NCI-H2081 (cell line): ENCODE data around the gene FAHD2A.
"Not testable (repeated sequence)": the region's sequence is repeated elsewhere in the genome, so short reads cannot be mapped to it uniquely, and the experiment has no call there.

Experiments
- DNase-seq, 2 experiments: peaks; one replicate each; lab custom pipeline; 2025; lab: John Stamatoyannopoulos, UW

Gene FAHD2A

DNA sequence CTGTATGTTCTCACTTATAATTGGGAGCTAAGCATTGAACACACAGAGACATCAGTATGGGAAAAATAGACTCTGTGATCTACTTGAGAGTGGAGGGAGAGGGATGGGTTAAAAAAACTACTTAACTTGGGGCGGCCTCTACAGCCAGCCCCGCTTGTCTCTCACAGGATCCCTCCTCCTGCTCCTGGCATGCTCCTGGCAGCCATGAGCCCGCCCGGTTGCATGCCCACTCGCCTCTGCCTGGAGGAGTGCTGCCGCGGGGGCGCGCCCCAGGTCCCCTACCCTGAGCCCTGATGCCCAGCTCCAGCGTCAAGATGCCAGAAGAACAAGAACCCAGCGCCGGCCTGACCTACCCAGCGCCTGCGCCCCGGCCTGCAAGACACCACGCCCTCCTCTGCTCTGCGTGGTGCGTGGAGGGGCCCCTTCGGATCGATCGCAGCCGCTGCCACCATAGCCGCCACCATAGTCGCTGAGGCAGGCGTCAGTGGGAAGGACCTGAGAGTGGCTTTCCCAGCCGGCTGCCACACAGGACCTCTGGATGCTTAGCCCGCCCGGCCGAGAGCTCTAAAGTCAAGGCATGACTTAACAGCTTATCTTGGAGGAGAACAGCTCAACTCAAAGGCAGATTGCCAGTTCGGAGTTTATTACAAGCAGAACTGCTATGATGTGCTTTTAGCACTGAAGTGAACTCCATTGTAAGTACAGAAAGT, 32.8 kb downstream of the FAHD2A start:
- DNase-seq: not testable (repeated sequence)

DNA sequence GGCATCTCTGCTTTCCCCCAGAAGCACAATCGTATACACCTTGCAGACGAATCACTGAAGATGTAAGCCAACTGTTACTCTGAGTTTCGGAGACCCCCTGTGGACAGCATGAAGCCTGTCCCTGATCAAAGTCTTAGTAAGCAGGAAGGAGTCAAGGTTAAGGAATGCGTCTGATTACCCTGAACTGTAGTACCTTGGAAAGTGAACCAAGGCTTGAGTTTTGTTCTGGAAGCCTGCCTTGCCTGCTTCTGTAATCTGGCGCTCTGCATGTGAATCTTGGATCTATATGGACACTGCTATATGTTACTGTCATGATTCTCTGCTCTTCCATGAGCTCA, 33.3 kb downstream of the FAHD2A start:
- not testable (repeated sequence) for DNase-seq

DNA sequence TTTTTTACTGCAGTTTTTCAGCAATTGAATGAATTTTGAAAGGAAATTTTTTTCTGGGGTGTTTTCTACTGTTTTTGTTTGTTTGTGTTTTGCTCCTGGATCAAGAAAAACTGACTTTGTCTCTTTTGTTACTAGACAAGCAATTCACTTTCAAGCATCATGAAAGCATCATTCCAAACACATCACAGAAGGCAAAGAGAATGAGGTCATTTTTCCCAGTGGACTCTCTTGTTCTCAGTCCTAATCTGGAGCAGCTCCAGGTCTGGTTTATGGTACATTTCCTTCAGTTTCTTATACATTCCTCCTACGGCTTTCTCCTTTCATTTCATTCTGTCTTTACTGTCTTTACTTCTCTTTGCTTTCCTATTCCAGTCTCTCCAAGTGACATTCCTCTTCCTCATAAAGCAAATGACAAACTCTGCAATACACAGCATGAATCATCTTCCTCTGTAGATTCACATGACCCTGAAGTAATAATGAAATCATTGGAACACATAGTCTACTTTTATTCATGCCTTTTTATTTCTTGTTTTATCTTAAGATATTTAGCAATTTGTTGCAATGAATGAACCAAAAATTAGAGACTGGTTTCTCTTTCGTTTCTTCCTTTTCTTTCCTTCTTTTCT, 40.1 kb downstream of the FAHD2A start:
- not testable (repeated sequence) for DNase-seq

DNA sequence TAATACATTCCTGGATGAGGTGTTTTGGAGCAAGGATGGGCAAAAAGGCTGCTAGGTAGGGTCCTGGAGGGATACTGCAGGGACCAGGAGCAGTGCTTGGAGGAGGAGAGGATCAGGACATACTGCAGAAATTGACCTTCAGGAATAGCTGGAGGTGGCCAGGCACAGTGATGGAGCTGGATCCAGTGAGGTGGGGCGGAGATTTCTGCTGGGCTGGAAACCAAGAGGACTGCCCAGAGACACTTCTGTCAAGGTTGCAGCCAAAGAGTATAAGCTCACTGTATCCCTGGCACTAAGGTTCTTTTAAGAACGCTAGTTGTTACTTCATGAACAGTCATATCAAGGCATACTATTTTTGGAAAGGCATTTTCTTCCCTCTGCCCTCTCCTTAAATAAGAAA, 42.8 kb downstream of the FAHD2A start:
- DNase-seq: not testable (repeated sequence)

DNA sequence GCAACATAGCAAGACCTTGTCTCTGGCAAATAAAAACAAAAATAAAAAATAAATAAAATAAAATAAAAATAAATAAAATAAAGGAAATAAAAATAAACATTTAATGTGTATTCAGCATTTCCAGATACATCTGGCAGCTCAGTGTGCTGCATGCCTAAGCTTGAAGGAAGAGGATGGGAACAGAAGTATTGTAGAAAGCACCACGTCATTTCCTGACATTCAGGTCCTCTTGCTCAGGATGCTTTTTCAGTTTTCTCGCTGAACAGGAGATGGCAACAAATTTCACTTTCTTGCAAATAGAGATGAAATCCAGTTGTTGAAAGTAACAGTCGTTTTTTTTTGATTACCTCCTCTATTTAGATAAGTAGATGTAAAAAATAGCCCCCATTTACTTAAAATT, 60.8 kb downstream of the FAHD2A start:
- not testable (repeated sequence) for DNase-seq
